Measurements from ENCODE around the gene BCAN.

Gene BCAN

DNA sequence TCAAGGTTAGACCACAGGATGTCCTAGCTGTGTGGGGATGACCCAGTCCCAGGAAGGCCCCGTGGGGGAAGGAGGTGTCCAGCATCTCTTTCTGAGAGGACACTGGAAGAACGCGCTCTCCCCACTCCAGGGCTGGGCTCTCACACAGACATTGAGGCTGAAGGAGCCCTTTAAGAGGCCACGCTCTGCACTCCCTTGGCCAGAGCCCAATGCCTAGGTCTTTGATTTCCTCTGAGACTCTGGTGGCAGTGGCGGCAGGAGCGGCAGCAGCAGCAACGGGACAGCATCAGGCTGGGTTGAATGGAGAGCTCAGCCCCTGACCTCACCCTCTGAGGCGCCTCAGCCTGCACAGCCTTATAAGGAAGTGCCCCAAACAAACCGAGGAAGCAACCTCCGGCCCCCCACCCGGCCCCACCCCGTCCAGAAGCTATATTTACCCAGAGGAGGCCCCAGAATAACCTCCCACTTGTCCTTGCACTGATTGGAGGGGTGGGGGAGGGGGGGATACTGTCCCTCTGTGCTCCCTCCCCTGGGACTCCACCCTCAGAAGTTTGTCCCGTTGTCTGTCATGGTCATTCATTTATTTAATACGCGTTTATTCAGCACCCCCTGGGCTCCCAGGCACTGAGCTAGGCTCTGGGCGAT lies 23.0 kb downstream of the BCAN start:
- DNase-seq: peak; percentile 59
- Histone ChIP-seq H2AFZ (ENCODE audit: low read length) (peak overlapping the region; percentile 51), H3K36me3 (replicated peaks; ENCODE audit: insufficient read depth, low read length) (no peaks in the 10 kb centered on the region), H3K4me2 (ENCODE audit: low read depth, low read length) (peak overlapping the region; percentile 38; the same call in 1 of the 2 replicates), H3K4me1 (ENCODE audit: low read length) (peaks cover 43% of the 10 kb centered on the region), H3K27me3 (replicated peaks; ENCODE audit: insufficient read depth, low read length) (peaks cover 5% of the 10 kb centered on the region; the same call in 1 of the 2 replicates), H3F3A (ENCODE audit: insufficient read depth, low read length) (peaks cover 23% of the 10 kb centered on the region), H3K9me2 (replicated peaks; ENCODE audit: insufficient read depth, low read length) (no peaks in the 10 kb centered on the region), H3K79me2 (ENCODE audit: low read length) (peaks cover 18% of the 10 kb centered on the region), H4K20me1 (ENCODE audit: insufficient read depth, low read length) (no peaks in the 10 kb centered on the region), H3K27ac (ENCODE audit: low read length) (peak overlapping the region; percentile 25; the same call in 1 of the 2 replicates), H3K9me3 (replicated peaks; ENCODE audit: insufficient read depth, low read length) (no peaks in the 10 kb centered on the region), H3K9ac (ENCODE audit: low read length) (peak overlapping the region; percentile 3; the same call in 1 of the 2 replicates), H3K4me3 (ENCODE audit: low read length) (no peak overlapping the region; the same call in 1 of the 2 replicates)
- no peak for TF ChIP-seq EZH2 (optimal IDR thresholded peaks at IDR 0.05; ENCODE audit: low read depth, low read length)
- TF ChIP-seq, protein P1, sequence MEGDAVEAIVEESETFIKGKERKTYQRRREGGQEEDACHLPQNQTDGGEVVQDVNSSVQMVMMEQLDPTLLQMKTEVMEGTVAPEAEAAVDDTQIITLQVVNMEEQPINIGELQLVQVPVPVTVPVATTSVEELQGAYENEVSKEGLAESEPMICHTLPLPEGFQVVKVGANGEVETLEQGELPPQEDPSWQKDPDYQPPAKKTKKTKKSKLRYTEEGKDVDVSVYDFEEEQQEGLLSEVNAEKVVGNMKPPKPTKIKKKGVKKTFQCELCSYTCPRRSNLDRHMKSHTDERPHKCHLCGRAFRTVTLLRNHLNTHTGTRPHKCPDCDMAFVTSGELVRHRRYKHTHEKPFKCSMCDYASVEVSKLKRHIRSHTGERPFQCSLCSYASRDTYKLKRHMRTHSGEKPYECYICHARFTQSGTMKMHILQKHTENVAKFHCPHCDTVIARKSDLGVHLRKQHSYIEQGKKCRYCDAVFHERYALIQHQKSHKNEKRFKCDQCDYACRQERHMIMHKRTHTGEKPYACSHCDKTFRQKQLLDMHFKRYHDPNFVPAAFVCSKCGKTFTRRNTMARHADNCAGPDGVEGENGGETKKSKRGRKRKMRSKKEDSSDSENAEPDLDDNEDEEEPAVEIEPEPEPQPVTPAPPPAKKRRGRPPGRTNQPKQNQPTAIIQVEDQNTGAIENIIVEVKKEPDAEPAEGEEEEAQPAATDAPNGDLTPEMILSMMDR (IDR thresholded peaks at IDR 0.05; ENCODE audit: low read length): no peak
- TF ChIP-seq EZH2phosphoT487 (IDR thresholded peaks at IDR 0.05; ENCODE audit: low read length): no peak

DNA sequence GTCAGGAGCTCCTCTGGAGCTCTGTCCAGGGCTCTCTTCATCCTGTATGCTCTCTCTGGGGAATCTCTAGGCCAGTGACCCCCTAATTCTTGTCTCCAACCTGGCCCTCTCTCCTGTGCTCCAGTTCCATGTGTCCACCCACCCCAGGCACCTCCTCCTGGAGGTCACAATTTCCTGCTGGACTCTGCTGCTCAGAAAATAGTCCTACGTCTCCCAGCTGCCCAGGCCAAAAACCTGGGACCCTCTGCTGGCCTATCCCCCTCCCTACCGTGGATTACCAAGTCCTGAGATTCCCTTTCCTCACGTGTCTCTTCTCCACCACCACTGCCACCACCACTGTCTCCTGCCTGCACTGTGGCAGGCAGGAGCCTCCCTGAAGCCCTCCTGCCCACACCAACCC lies 23.6 kb downstream of the BCAN start:
- H3K4me2 ChIP-seq (ENCODE audit: low read depth, low read length): no peak overlapping the region
- no peak overlapping the region for H3K9ac ChIP-seq (ENCODE audit: low read length)

DNA sequence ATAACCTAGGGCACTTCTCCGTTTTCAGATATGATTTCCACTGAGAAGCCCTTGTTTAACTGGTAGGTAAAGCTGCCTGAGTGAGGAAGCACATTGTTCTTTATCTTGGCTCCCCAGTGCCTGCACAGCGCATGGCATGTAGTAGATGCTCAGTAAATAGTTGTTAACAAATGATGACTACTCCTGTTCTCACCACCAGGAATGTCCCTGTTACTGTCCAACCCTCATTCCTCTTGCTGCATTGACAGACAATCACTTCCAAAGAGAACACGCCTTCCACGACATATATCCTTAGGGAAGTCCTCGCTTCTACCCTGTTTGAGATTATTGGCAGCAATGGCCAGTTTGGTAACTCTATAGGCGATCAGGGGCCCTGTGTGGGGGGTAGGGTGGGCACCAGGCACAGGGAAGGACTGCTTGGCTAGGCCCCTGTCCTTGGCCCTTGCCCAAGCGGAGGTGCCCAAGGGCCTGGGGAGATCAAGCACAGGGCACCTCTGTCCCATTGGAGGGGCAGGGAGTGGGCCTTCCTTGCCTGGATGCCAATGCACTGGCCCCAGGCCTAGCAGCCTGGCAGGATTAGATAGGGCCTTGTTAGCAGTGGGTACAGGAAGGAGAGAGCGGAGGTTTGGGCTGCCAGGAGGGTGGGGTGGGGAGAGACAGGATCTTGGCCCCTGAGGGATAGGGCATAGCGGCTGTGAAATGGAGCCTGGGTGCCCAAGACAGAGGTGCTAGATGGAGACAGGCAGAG lies 25.1 kb downstream of the BCAN start:
- no peaks in the 10 kb centered on the region for H3K79me2 ChIP-seq (ENCODE audit: low read length)
- peaks cover 23% of the 10 kb centered on the region for H3K27me3 ChIP-seq (replicated peaks; ENCODE audit: insufficient read depth, low read length)
- peaks cover 5% of the 10 kb centered on the region; the same call in 1 of the 2 replicates for H3F3A ChIP-seq (ENCODE audit: insufficient read depth, low read length)
- no peaks in the 10 kb centered on the region for H3K9me2 ChIP-seq (replicated peaks; ENCODE audit: insufficient read depth, low read length)
- H3K36me3 ChIP-seq (replicated peaks; ENCODE audit: insufficient read depth, low read length): no peaks in the 10 kb centered on the region
- no peak overlapping the region for H3K9ac ChIP-seq (ENCODE audit: low read length)
- H2AFZ ChIP-seq (ENCODE audit: low read length): no peak overlapping the region
- no peaks in the 10 kb centered on the region for H3K9me3 ChIP-seq (replicated peaks; ENCODE audit: insufficient read depth, low read length)
- H3K27ac ChIP-seq (ENCODE audit: low read length): no peak overlapping the region
- H4K20me1 ChIP-seq (ENCODE audit: insufficient read depth, low read length): no peaks in the 10 kb centered on the region
- TF ChIP-seq EZH2 (optimal IDR thresholded peaks at IDR 0.05; ENCODE audit: low read depth, low read length): no peak
- no peak for TF ChIP-seq EZH2phosphoT487 (IDR thresholded peaks at IDR 0.05; ENCODE audit: low read length)
- TF ChIP-seq, protein P1 (IDR thresholded peaks at IDR 0.05; ENCODE audit: low read length): no peak
- peaks cover 36% of the 10 kb centered on the region for H3K4me1 ChIP-seq (ENCODE audit: low read length)
- DNase-seq: no peak
- no peak overlapping the region for H3K4me3 ChIP-seq (ENCODE audit: low read length)
- H3K4me2 ChIP-seq (ENCODE audit: low read depth, low read length): no peak overlapping the region

More for the DNA sequence above, 23.6 kb downstream of the BCAN start:
- TF ChIP-seq EZH2 (optimal IDR thresholded peaks at IDR 0.05; ENCODE audit: low read depth, low read length): no peak
- no peak for TF ChIP-seq EZH2phosphoT487 (IDR thresholded peaks at IDR 0.05; ENCODE audit: low read length)
- TF ChIP-seq, protein P1 (IDR thresholded peaks at IDR 0.05; ENCODE audit: low read length): no peak
- H3F3A ChIP-seq (ENCODE audit: insufficient read depth, low read length): peaks cover 20% of the 10 kb centered on the region
- peaks cover 12% of the 10 kb centered on the region for H3K79me2 ChIP-seq (ENCODE audit: low read length)
- peaks cover 10% of the 10 kb centered on the region; the same call in 1 of the 2 replicates for H3K27me3 ChIP-seq (replicated peaks; ENCODE audit: insufficient read depth, low read length)
- no peaks in the 10 kb centered on the region for H3K9me3 ChIP-seq (replicated peaks; ENCODE audit: insufficient read depth, low read length)
- no peaks in the 10 kb centered on the region for H4K20me1 ChIP-seq (ENCODE audit: insufficient read depth, low read length)
- no peaks in the 10 kb centered on the region for H3K36me3 ChIP-seq (replicated peaks; ENCODE audit: insufficient read depth, low read length)
- H3K27ac ChIP-seq (ENCODE audit: low read length): no peak overlapping the region
- H3K4me1 ChIP-seq (ENCODE audit: low read length): peaks cover 43% of the 10 kb centered on the region
- no peak for DNase-seq
- H2AFZ ChIP-seq (ENCODE audit: low read length): no peak overlapping the region
- no peaks in the 10 kb centered on the region for H3K9me2 ChIP-seq (replicated peaks; ENCODE audit: insufficient read depth, low read length)
- H3K4me3 ChIP-seq (ENCODE audit: low read length): no peak overlapping the region
